Ectodermal cell (in vitro differentiated cells): ENCODE results near the gene DTNBP1.

ENCODE experiments used
- H3K27ac ChIP-seq: 2 replicates; pipeline ENCODE4 v1.7.0; 2013; ENCODE audit warnings: mild to moderate bottlenecking, low read depth, low read length; ENCODE audit not compliant: insufficient read depth, poor library complexity, severe bottlenecking
- H3K27me3 ChIP-seq: 2 replicates; pipeline ENCODE4 v1.7.0; 2013; ENCODE audit warnings: mild to moderate bottlenecking, low read length; ENCODE audit not compliant: insufficient read depth, control insufficient read depth, poor library complexity, severe bottlenecking
- H3K36me3 ChIP-seq: one replicate; pipeline ENCODE4 v1.7.0; 2013; ENCODE audit warnings: low read length; ENCODE audit not compliant: control insufficient read depth, insufficient read depth
- H3K4me1 ChIP-seq: one replicate; pipeline ENCODE4 v1.7.0; 2013; ENCODE audit warnings: low read length; ENCODE audit not compliant: control insufficient read depth, insufficient read depth
- H3K4me3 ChIP-seq: 2 replicates; pipeline ENCODE4 v1.7.0; 2013; ENCODE audit warnings: low read depth, low read length, control low read depth; ENCODE audit not compliant: insufficient read depth
- H3K9me3 ChIP-seq: 2 replicates; pipeline ENCODE4 v1.7.0; 2013; ENCODE audit warnings: mild to moderate bottlenecking, low read length, moderate library complexity; ENCODE audit not compliant: control insufficient read depth
- WGBS, 2 experiments: methylation state at CpG; one replicate each; pipeline ENCODE4 v1.1.7; 2013; ENCODE audit warnings: missing lambda C conversion rate in 2 of 2; 5-methylcytosine and 5-hydroxymethylcytosine counted together

The DTNBP1 gene

GRCh38 chr6:15685619-15686018 is 22.8 kb upstream of the DTNBP1 start:
- no peaks in the 10 kb centered on the region for H3K9me3 ChIP-seq
- H3K4me1 ChIP-seq = no peaks in the 10 kb centered on the region
- H3K36me3 ChIP-seq = no peaks in the 10 kb centered on the region
- H3K27ac ChIP-seq = no peak overlapping the region
- H3K27me3 ChIP-seq = no peaks in the 10 kb centered on the region
- H3K4me3 ChIP-seq = no peak overlapping the region

GRCh38 chr6:15682965-15683822 is 20.4 kb upstream of the DTNBP1 start:
- Histone ChIP-seq H3K36me3 (no peaks in the 10 kb centered on the region), H3K4me1 (no peaks in the 10 kb centered on the region), H3K4me3 (no peak overlapping the region), H3K9me3 (no peaks in the 10 kb centered on the region), H3K27me3 (no peaks in the 10 kb centered on the region), H3K27ac (no peak overlapping the region)
- WGBS, 2 experiments = 92 to 94% methylated on average over 7 of the region's 7 CpGs

GRCh38 chr6:15681946-15682345 is 19.1 kb upstream of the DTNBP1 start:
- Histone ChIP-seq H3K36me3 (no peaks in the 10 kb centered on the region), H3K27ac (no peak overlapping the region), H3K4me3 (no peak overlapping the region), H3K9me3 (no peaks in the 10 kb centered on the region), H3K27me3 (no peaks in the 10 kb centered on the region), H3K4me1 (no peaks in the 10 kb centered on the region)
- 90% methylated on average over 1 of the region's 1 CpG; no CpG with 5 or more reads in 1 of the 2 experiments for WGBS, 2 experiments

GRCh38 chr6:15678514-15678913 is 15.7 kb upstream of the DTNBP1 start:
- no peak overlapping the region for H3K27ac ChIP-seq
- no peak overlapping the region for H3K4me3 ChIP-seq
- H3K36me3 ChIP-seq = no peaks in the 10 kb centered on the region
- no peaks in the 10 kb centered on the region for H3K27me3 ChIP-seq
- no peaks in the 10 kb centered on the region for H3K9me3 ChIP-seq
- H3K4me1 ChIP-seq = no peaks in the 10 kb centered on the region

- H3K27me3 ChIP-seq = no peaks in the 10 kb centered on the region
- H3K4me3 ChIP-seq = no peak overlapping the region
- no peak overlapping the region for H3K27ac ChIP-seq
- no peaks in the 10 kb centered on the region for H3K9me3 ChIP-seq
- H3K4me1 ChIP-seq = no peaks in the 10 kb centered on the region
- H3K36me3 ChIP-seq = no peaks in the 10 kb centered on the region
- 93% methylated on average over 6 of the region's 6 CpGs for WGBS, 2 experiments
Observed at GRCh38 chr6:15677822-15678221, 15.0 kb upstream of the DTNBP1 start.

GRCh38 chr6:15675536-15676220 is 12.8 kb upstream of the DTNBP1 start:
- H3K27me3 ChIP-seq = no peaks in the 10 kb centered on the region
- no peak overlapping the region for H3K27ac ChIP-seq
- H3K4me3 ChIP-seq = no peak overlapping the region
- H3K9me3 ChIP-seq = no peaks in the 10 kb centered on the region
- H3K36me3 ChIP-seq = no peaks in the 10 kb centered on the region
- WGBS, 2 experiments = 84 to 92% methylated on average over 2 to 3 of the region's 3 CpGs
- H3K4me1 ChIP-seq = no peaks in the 10 kb centered on the region

GRCh38 chr6:15674690-15675386 is 12.0 kb upstream of the DTNBP1 start:
- 81 to 85% methylated on average over 9 of the region's 9 CpGs for WGBS, 2 experiments

GRCh38 chr6:15673666-15674065 is 10.8 kb upstream of the DTNBP1 start:
- H3K4me3 ChIP-seq = no peak overlapping the region
- H3K27me3 ChIP-seq = no peaks in the 10 kb centered on the region
- H3K9me3 ChIP-seq = no peaks in the 10 kb centered on the region
- no peaks in the 10 kb centered on the region for H3K4me1 ChIP-seq
- H3K36me3 ChIP-seq = no peaks in the 10 kb centered on the region
- H3K27ac ChIP-seq = no peak overlapping the region
- WGBS, 2 experiments = 94 to 98% methylated on average over 3 of the region's 3 CpGs

More at GRCh38 chr6:15674690-15675386, 12.0 kb upstream of the DTNBP1 start:
- Histone ChIP-seq H3K27me3 (no peaks in the 10 kb centered on the region), H3K9me3 (no peaks in the 10 kb centered on the region), H3K4me3 (no peak overlapping the region), H3K4me1 (no peaks in the 10 kb centered on the region), H3K27ac (no peak overlapping the region), H3K36me3 (no peaks in the 10 kb centered on the region)

- no peaks in the 10 kb centered on the region for H3K36me3 ChIP-seq
- 85 to 88% methylated on average over 3 of the region's 3 CpGs for whole genome bisulfite sequencing, 2 experiments
- H3K9me3 ChIP-seq = no peaks in the 10 kb centered on the region
- no peak overlapping the region for H3K4me3 ChIP-seq
- H3K27me3 ChIP-seq = no peaks in the 10 kb centered on the region
- H3K27ac ChIP-seq = no peak overlapping the region
- no peaks in the 10 kb centered on the region for H3K4me1 ChIP-seq
Observed at GRCh38 chr6:15672818-15673217, 10.0 kb upstream of the DTNBP1 start.

GRCh38 chr6:15672291-15672690 is 9.5 kb upstream of the DTNBP1 start:
- no peaks in the 10 kb centered on the region for H3K9me3 ChIP-seq
- no peak overlapping the region for H3K27ac ChIP-seq
- H3K4me3 ChIP-seq = no peak overlapping the region
- H3K36me3 ChIP-seq = no peaks in the 10 kb centered on the region
- no peaks in the 10 kb centered on the region for H3K27me3 ChIP-seq
- no peaks in the 10 kb centered on the region for H3K4me1 ChIP-seq
- 90 to 94% methylated on average over 1 of the region's 1 CpG for WGBS, 2 experiments
